ENCODE data around the gene IFT27. TPM values are rescaled to one million over a fixed set of nuclear protein-coding genes. Genes with fewer than 3 reads are reported as not detected.

Gene IFT27, protein sequence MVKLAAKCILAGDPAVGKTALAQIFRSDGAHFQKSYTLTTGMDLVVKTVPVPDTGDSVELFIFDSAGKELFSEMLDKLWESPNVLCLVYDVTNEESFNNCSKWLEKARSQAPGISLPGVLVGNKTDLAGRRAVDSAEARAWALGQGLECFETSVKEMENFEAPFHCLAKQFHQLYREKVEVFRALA
- total RNA-seq = 30.0 and 34.7 TPM in 2 replicates

GRCh38 chr22:36775964-36776669 lies at the start of gene IFT27:
TSS of gene IFT27 (minus strand) at chr22:36776119. CDS start at chr22:36775707, 412 bp downstream.
- peak; percentile 98 for DNase-seq (ENCODE audit: low spot score)
- no peaks in the 10 kb centered on the region for H3K27me3 Mint-ChIP-seq (ENCODE audit: low read depth)
- H3K27ac Mint-ChIP-seq = peak within 1 kb of the TSS; percentile 92
- H3K9me3 Mint-ChIP-seq = no peaks in the 10 kb centered on the region
- intact Hi-C loops (cut with micrococcal nuclease) = loop anchor here (5.0 to 10.0 kb wide), 2 partner anchors 231 to 421 kb away; no protein-coding TSS in a partner anchor
- peaks cover 29% of the 10 kb centered on the region for H3K4me1 Mint-ChIP-seq (ENCODE audit: low read depth)
- H3K4me3 Mint-ChIP-seq (ENCODE audit: low read depth) = peak within 1 kb of the TSS; percentile 91
- H3K36me3 Mint-ChIP-seq (ENCODE audit: low read depth) = no peaks in the 10 kb centered on the region

- H3K36me3 Mint-ChIP-seq (ENCODE audit: low read depth) = no peaks in the 10 kb centered on the region
- DNase-seq (ENCODE audit: low spot score) = no peak
- no peak overlapping the region for H3K4me3 Mint-ChIP-seq (ENCODE audit: low read depth)
- no peak overlapping the region for H3K27ac Mint-ChIP-seq
- intact Hi-C loops (cut with micrococcal nuclease) = no loop called here
- H3K9me3 Mint-ChIP-seq = no peaks in the 10 kb centered on the region
- peaks cover 9% of the 10 kb centered on the region for H3K27me3 Mint-ChIP-seq (ENCODE audit: low read depth)
- no peaks in the 10 kb centered on the region for H3K4me1 Mint-ChIP-seq (ENCODE audit: low read depth)
Measured at GRCh38 chr22:36824655-36825054, 48.7 kb upstream of the IFT27 start.

GRCh38 chr22:36823186-36823839 lies 47.4 kb upstream of the IFT27 start:
- H3K4me3 Mint-ChIP-seq (ENCODE audit: low read depth) = no peak overlapping the region
- no peak overlapping the region for H3K27ac Mint-ChIP-seq
- H3K4me1 Mint-ChIP-seq (ENCODE audit: low read depth) = no peaks in the 10 kb centered on the region
- intact Hi-C loops (cut with micrococcal nuclease) = no loop called here
- H3K36me3 Mint-ChIP-seq (ENCODE audit: low read depth) = no peaks in the 10 kb centered on the region
- DNase-seq (ENCODE audit: low spot score) = no peak
- H3K27me3 Mint-ChIP-seq (ENCODE audit: low read depth) = peaks cover 17% of the 10 kb centered on the region
- H3K9me3 Mint-ChIP-seq = no peaks in the 10 kb centered on the region

GRCh38 chr22:36822581-36822980 lies 46.7 kb upstream of the IFT27 start:
- no peaks in the 10 kb centered on the region for H3K36me3 Mint-ChIP-seq (ENCODE audit: low read depth)
- no peak overlapping the region for H3K4me3 Mint-ChIP-seq (ENCODE audit: low read depth)
- no peaks in the 10 kb centered on the region for H3K9me3 Mint-ChIP-seq
- no peaks in the 10 kb centered on the region for H3K4me1 Mint-ChIP-seq (ENCODE audit: low read depth)
- H3K27ac Mint-ChIP-seq = no peak overlapping the region
- H3K27me3 Mint-ChIP-seq (ENCODE audit: low read depth) = peaks cover 23% of the 10 kb centered on the region
- DNase-seq (ENCODE audit: low spot score) = no peak
- intact Hi-C loops (cut with micrococcal nuclease) = no loop called here

DNA sequence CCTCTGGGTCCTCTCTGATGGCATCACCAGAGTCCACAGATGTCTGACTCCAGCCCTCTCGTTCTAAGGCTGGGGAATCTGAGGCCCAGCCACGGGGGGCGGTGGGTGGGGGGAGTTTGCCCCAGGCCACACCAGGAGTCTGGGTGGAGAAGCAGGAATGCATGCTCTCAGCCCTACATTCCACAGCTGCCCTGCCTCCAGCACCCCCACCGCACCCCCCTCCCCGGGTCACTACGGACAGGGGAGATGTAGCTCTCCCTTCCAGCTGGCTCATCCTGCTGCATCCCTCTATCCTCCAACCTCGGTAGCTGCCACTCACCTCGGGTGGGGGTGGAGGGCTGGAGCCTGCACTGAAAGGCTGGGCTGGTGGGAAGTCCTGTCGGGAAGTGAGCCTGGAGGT lies 43.2 kb upstream of the IFT27 start:
- H3K4me3 Mint-ChIP-seq (ENCODE audit: low read depth) = no peak overlapping the region
- H3K4me1 Mint-ChIP-seq (ENCODE audit: low read depth) = no peaks in the 10 kb centered on the region
- H3K27me3 Mint-ChIP-seq (ENCODE audit: low read depth) = peaks cover 48% of the 10 kb centered on the region
- H3K9me3 Mint-ChIP-seq = no peaks in the 10 kb centered on the region
- intact Hi-C loops (cut with micrococcal nuclease) = no loop called here
- no peaks in the 10 kb centered on the region for H3K36me3 Mint-ChIP-seq (ENCODE audit: low read depth)
- H3K27ac Mint-ChIP-seq = no peak overlapping the region
- DNase-seq (ENCODE audit: low spot score) = no peak

DNA sequence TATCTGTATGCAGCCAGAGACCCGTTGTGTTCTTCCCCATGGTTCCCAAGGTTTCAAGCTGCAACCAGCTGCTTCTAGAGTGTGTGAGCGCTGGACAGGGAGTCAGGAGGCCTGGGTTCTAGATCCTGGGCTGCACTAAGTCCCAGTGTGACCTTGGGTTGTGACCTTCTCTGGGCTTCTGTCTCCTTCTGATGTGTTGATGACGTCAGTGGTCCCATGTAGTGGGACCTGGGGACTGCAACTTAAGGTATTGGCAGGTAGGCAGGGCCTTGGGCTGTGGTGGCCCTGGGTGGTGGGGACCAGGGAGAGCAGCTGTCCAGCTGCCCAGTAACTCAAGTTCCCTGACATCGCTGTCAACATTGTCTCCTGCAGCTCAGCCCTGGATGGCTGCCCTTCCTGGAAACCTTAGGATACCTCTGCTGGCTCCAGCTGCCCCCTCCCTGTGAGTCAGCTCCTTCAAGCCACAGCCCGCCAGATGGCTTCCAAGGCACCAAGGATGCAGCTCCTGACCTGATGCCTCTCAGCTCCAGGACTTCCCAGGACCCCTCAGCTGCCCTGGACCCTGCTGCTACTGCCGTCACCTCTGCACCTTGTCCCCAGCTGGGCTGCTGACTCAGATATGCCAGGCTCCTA lies 42.2 kb upstream of the IFT27 start:
- no peak for DNase-seq (ENCODE audit: low spot score)
- no peak overlapping the region for H3K27ac Mint-ChIP-seq
- H3K4me3 Mint-ChIP-seq (ENCODE audit: low read depth) = no peak overlapping the region
- H3K4me1 Mint-ChIP-seq (ENCODE audit: low read depth) = no peaks in the 10 kb centered on the region
- H3K27me3 Mint-ChIP-seq (ENCODE audit: low read depth) = peaks cover 57% of the 10 kb centered on the region
- no peaks in the 10 kb centered on the region for H3K36me3 Mint-ChIP-seq (ENCODE audit: low read depth)
- no peaks in the 10 kb centered on the region for H3K9me3 Mint-ChIP-seq
- intact Hi-C loops (cut with micrococcal nuclease) = no loop called here

GRCh38 chr22:36817525-36817848 lies 41.6 kb upstream of the IFT27 start:
- DNase-seq (ENCODE audit: low spot score) = no peak
- no peaks in the 10 kb centered on the region for H3K36me3 Mint-ChIP-seq (ENCODE audit: low read depth)
- H3K27ac Mint-ChIP-seq = no peak overlapping the region
- no peaks in the 10 kb centered on the region for H3K9me3 Mint-ChIP-seq
- no peak overlapping the region for H3K4me3 Mint-ChIP-seq (ENCODE audit: low read depth)
- intact Hi-C loops (cut with micrococcal nuclease) = no loop called here
- peaks cover 63% of the 10 kb centered on the region for H3K27me3 Mint-ChIP-seq (ENCODE audit: low read depth)
- H3K4me1 Mint-ChIP-seq (ENCODE audit: low read depth) = no peaks in the 10 kb centered on the region

DNA sequence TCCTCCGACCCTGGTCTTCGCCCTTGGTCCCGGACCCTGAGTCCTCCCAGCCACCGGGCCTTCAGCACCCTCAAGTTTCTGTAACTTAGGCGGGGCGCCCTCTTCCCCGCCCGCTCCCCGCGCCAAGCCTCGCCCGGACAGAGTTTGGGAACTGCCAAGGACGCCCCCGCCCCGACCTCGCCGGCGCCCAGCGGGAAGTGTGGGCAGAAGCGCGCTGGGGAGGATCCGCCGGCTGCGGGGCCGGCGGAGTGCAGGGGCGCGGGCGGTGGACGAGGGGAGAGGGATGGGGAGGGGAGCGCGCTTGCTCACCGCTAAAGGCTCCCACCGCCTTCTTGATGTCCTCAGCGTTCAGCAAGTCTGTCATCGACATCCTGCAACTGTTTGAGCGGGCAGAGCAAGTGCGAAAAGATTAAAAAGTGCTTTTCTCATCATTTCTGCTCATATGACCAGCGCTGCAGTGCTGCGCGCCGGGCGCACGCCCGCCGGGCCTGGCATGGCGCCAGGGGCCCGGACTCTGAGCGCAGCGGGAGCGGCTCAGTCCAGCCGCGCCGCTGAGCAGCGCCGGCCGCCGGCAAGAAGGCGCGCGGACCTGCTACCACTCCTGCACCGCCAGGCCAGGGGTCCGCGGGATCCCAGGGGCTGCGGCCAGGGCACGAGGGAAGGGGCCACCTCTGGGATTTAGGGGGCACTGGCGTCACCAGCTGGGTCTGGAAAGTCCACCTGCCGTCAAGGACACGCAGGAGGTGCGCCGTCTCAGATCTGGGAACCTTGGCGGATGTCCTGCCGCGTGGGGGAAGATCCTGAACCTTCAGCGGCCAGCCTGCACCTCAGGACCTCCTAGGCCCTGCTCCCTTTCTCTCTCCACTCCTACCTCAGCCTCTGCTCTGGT lies 41.0 kb upstream of the IFT27 start, which contains the start of gene PVALB:
PVALB (minus strand) TSS at position 400 of the 889 bp plus-strand sequence; CDS start at position 370, 30 bp downstream.
- intact Hi-C loops (cut with micrococcal nuclease) = no loop called here
- Mint-ChIP-seq H3K36me3 (ENCODE audit: low read depth) (no peaks in the 10 kb centered on the region), H3K9me3 (no peaks in the 10 kb centered on the region), H3K27ac (no peak within 1 kb of the TSS), H3K27me3 (ENCODE audit: low read depth) (peaks cover 64% of the 10 kb centered on the region), H3K4me3 (ENCODE audit: low read depth) (no peak within 1 kb of the TSS), H3K4me1 (ENCODE audit: low read depth) (no peaks in the 10 kb centered on the region)
- DNase-seq (ENCODE audit: low spot score) = no peak

DNA sequence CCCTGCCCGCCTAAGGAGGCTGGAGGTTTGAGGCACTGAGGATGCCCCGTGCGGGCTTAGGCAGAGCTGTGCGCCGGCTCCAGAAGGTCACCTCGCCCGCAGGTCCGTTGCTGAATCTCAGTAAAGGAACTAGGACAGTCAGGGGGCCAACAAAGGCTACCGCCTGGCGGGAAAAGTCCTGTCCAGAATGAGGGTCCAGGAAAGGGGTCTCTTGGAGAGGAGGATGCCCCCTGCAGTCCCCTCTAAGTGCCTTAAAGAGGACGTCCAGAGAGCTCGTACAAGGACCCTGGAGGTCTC lies 40.4 kb upstream of the IFT27 start:
- peaks cover 64% of the 10 kb centered on the region for H3K27me3 Mint-ChIP-seq (ENCODE audit: low read depth)
- no peak for DNase-seq (ENCODE audit: low spot score)
- H3K36me3 Mint-ChIP-seq (ENCODE audit: low read depth) = no peaks in the 10 kb centered on the region
- H3K9me3 Mint-ChIP-seq = no peaks in the 10 kb centered on the region
- H3K4me1 Mint-ChIP-seq (ENCODE audit: low read depth) = no peaks in the 10 kb centered on the region
- no peak overlapping the region for H3K4me3 Mint-ChIP-seq (ENCODE audit: low read depth)
- no peak overlapping the region for H3K27ac Mint-ChIP-seq
- intact Hi-C loops (cut with micrococcal nuclease) = no loop called here

DNA sequence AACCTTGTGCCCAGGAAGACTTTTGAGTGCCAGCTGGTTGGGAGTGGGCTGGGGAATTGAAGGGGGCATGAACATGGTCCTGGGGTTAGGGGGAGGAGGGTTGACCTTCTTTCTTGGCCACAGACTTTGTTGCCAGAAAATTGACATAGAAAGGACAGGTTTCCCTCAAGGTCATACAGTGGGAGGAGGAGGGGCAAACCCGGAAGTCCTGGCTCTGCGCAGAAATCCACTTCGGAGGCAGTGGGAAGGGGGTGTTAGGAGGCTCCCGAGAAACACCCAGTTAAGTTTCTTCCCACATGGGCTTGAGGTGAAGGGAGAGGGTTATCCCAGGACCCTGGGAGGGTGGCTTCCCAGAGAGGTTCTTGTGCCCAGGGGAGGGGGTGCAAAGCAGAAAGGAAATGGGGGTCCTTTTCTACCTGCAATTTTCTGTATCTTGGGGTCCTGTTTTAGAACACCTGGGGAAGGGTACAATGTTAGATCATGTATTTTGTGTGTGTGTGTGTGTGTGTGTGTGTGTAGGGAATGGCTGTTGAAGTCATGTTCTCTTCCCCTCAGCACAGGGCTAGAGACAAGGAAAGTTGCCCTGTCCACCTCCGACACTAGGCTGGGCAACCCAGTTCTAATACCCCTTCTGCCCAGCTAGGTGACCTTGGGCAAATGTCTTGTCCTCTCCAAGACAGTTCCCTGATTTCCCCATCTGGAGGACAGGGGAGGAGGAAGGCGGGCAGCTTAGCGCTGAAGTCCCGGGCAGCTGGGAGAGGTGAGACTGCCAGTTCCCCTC lies 39.8 kb upstream of the IFT27 start:
- Mint-ChIP-seq H3K36me3 (ENCODE audit: low read depth) (no peaks in the 10 kb centered on the region), H3K4me3 (ENCODE audit: low read depth) (no peak overlapping the region), H3K4me1 (ENCODE audit: low read depth) (no peaks in the 10 kb centered on the region), H3K9me3 (no peaks in the 10 kb centered on the region), H3K27ac (no peak overlapping the region), H3K27me3 (ENCODE audit: low read depth) (peaks cover 64% of the 10 kb centered on the region)
- intact Hi-C loops (cut with micrococcal nuclease) = no loop called here
- no peak for DNase-seq (ENCODE audit: low spot score)

- H3K9me3 Mint-ChIP-seq = no peaks in the 10 kb centered on the region
- no peak for DNase-seq (ENCODE audit: low spot score)
- no peaks in the 10 kb centered on the region for H3K4me1 Mint-ChIP-seq (ENCODE audit: low read depth)
- H3K27ac Mint-ChIP-seq = no peak overlapping the region
- no peak overlapping the region for H3K4me3 Mint-ChIP-seq (ENCODE audit: low read depth)
- intact Hi-C loops (cut with micrococcal nuclease) = no loop called here
- no peaks in the 10 kb centered on the region for H3K36me3 Mint-ChIP-seq (ENCODE audit: low read depth)
- peaks cover 59% of the 10 kb centered on the region for H3K27me3 Mint-ChIP-seq (ENCODE audit: low read depth)
Measured at GRCh38 chr22:36814801-36815200, 38.9 kb upstream of the IFT27 start.

All from activated T-helper 2 cell treated with anti-CD3 and anti-CD28 coated beads, Interferon-gamma antibody, Interleukin-2, Interleukin-4, amounts not matched to agents 10 μg/mL and 5 μg/mL and 100 μg/mL, durations not matched to agents 14 hours and 24 hours and 36 hours (primary cell).